SK-N-SH (cell line): ENCODE data around the gene KRT4. TPM values are rescaled to one million over a fixed set of nuclear protein-coding genes. Genes with fewer than 3 reads are reported as not detected.

ENCODE experiments used
- CTCF ChIA-PET: fragments of 300-600, 350-600 bp; formaldehyde crosslinking; extraction: SDS; loops from one replicate; lab custom pipeline; 2021; lab: Yijun Ruan, JAX
- POLR2A ChIA-PET: fragments of 350-600 bp; sonication (Branson Sonifier 250); formaldehyde crosslinking; extraction: SDS; loops from one replicate; lab custom pipeline; 2020; ENCODE audit warnings: antibody characterized with exemption, inconsistent platforms; lab: Yijun Ruan, JAX
- DNase-seq: peaks from one replicate; pipeline ENCODE4 v3.0.0; 2012
- H2AFZ ChIP-seq: fragments of 200-600 bp; sonication (generic); 2 replicates; pipeline ENCODE4 v1.8.1; 2016; ENCODE audit warnings: antibody characterized with exemption, mild to moderate bottlenecking, low read depth
- H3F3A ChIP-seq: fragments of 200-600 bp; sonication (generic); replicated peaks from 2 replicates; pipeline ENCODE3; 2016; ENCODE audit warnings: antibody characterized with exemption, mild to moderate bottlenecking; ENCODE audit not compliant: insufficient read depth
- H3K27ac ChIP-seq, 2 experiments: fragments of 200-500 bp in 1 of 2; fragments of 200-600 bp in 1 of 2; sonication (Bioruptor generic) in 1 of 2; sonication (generic), shearing (Covaris generic) in 1 of 2; 2 replicates each; pipeline versions ENCODE4 v1.5.1 to v1.6.1; 2014 to 2016; ENCODE audit warnings: low read depth in 2 of 2, inconsistent platforms in 1 of 2, low read length in 1 of 2, mild to moderate bottlenecking in 1 of 2, mixed read lengths in 1 of 2
- H3K27me3 ChIP-seq: fragments of 200-600 bp; sonication (generic), shearing (Covaris generic); 2 replicates; pipeline ENCODE4 v1.6.1; 2016; ENCODE audit warnings: mixed run types; ENCODE audit not compliant: insufficient read depth
- H3K36me3 ChIP-seq, 2 experiments: fragments of 200-500 bp in 1 of 2; fragments of 200-600 bp in 1 of 2; sonication (Bioruptor generic) in 1 of 2; sonication (generic) in 1 of 2; replicated peaks in 1 of 2; 2 replicates each; pipeline versions ENCODE3 to v1.5.1; 2014 to 2016; ENCODE audit warnings: low read length in 1 of 2, mild to moderate bottlenecking in 1 of 2; ENCODE audit not compliant: insufficient read depth in 2 of 2, control insufficient read depth in 1 of 2
- H3K4me1 ChIP-seq, 2 experiments: fragments of 200-500 bp in 1 of 2; fragments of 200-600 bp in 1 of 2; sonication (Bioruptor generic) in 1 of 2; sonication (generic), shearing (Covaris generic) in 1 of 2; 2 replicates each; pipeline versions ENCODE4 v1.5.1 to v1.6.1; 2014 to 2016; ENCODE audit warnings: low read depth in 1 of 2, low read length in 1 of 2, mixed run types in 1 of 2; ENCODE audit not compliant: insufficient read depth in 2 of 2, control insufficient read depth in 1 of 2
- H3K4me2 ChIP-seq: fragments of 200-600 bp; sonication (generic), shearing (Covaris generic); 2 replicates; pipeline ENCODE4 v1.6.1; 2017; ENCODE audit warnings: mixed run types
- H3K4me3 ChIP-seq, 2 experiments: fragments of 200-500 bp in 1 of 2; fragments of 200-600 bp in 1 of 2; sonication (Bioruptor generic) in 1 of 2; sonication (generic), shearing (Covaris generic) in 1 of 2; 2 replicates each; pipeline versions ENCODE4 v1.5.1 to v1.8.1; 2014 to 2016; ENCODE audit warnings: low read depth in 2 of 2, inconsistent platforms in 1 of 2, low read length in 1 of 2, mild to moderate bottlenecking in 1 of 2, mixed read lengths in 1 of 2, moderate library complexity in 1 of 2
- H3K79me2 ChIP-seq: fragments of 200-600 bp; sonication (generic); 2 replicates; pipeline ENCODE4 v1.8.1; 2017; ENCODE audit warnings: mild to moderate bottlenecking; ENCODE audit not compliant: insufficient read depth
- H3K9ac ChIP-seq: fragments of 200-600 bp; sonication (generic); 2 replicates; pipeline ENCODE4 v1.6.1; 2017; ENCODE audit warnings: mixed run types
- H3K9me2 ChIP-seq: fragments of 200-600 bp; sonication (generic); 2 replicates; pipeline ENCODE4 v1.6.1; 2017; ENCODE audit warnings: mixed run types
- H3K9me3 ChIP-seq: fragments of 200-600 bp; sonication (generic); 2 replicates; pipeline ENCODE4 v1.6.1; 2017; ENCODE audit warnings: mixed run types, mild to moderate bottlenecking, moderate library complexity
- H4K20me1 ChIP-seq: fragments of 200-600 bp; sonication (generic); 2 replicates; pipeline ENCODE4 v1.6.1; 2017; ENCODE audit warnings: mild to moderate bottlenecking, mixed run types; ENCODE audit not compliant: insufficient read depth
- ELF1 ChIP-seq: IDR thresholded peaks from 2 replicates; pipeline ENCODE4 v1.4.0; 2012
- EP300 ChIP-seq, 2 experiments: IDR thresholded peaks; 2 replicates each; pipeline versions ENCODE4 v1.4.0 to v1.6.1; 2012; ENCODE audit warnings: borderline replicate concordance in 1 of 2, low read depth in 1 of 2, low read length in 1 of 2
- FOXJ3 ChIP-seq: sonication (generic); formaldehyde crosslinking; IDR thresholded peaks from 2 replicates; pipeline ENCODE4 v1.5.1; 2020; ENCODE audit warnings: mild to moderate bottlenecking, missing genetic modification reagents
- MEF2A ChIP-seq: IDR thresholded peaks from 2 replicates; pipeline ENCODE4 v1.4.0; 2012; ENCODE audit warnings: low read depth, borderline replicate concordance
- MXI1 ChIP-seq: IDR thresholded peaks from 2 replicates; pipeline ENCODE4 v1.6.1; 2012; ENCODE audit warnings: mild to moderate bottlenecking, low read depth, low read length, improper control_type of control experiment
- POLR2AphosphoS5 ChIP-seq: IDR thresholded peaks from 2 replicates; pipeline ENCODE4 v1.6.1; 2012; ENCODE audit warnings: low read depth, low read length
- RAD21 ChIP-seq: IDR thresholded peaks from 2 replicates; pipeline ENCODE4 v1.6.1; 2012; ENCODE audit warnings: mild to moderate bottlenecking, low read length
- RFX5 ChIP-seq: IDR thresholded peaks from 2 replicates; pipeline ENCODE4 v1.6.1; 2012; ENCODE audit warnings: mild to moderate bottlenecking, improper control_type of control experiment, low read length
- RXRA ChIP-seq: IDR thresholded peaks from 2 replicates; pipeline ENCODE4 v1.4.0; 2012; ENCODE audit warnings: low read depth, mild to moderate bottlenecking, borderline replicate concordance
- TAF1 ChIP-seq: IDR thresholded peaks from 2 replicates; pipeline ENCODE4 v1.6.1; 2012; ENCODE audit warnings: low read depth, mild to moderate bottlenecking, low read length, moderate library complexity, borderline replicate concordance
- TEAD4 ChIP-seq: IDR thresholded peaks from 2 replicates; pipeline ENCODE4 v1.4.0; 2012; ENCODE audit warnings: mild to moderate bottlenecking, borderline replicate concordance; ENCODE audit not compliant: insufficient read depth
- WGBS: methylation state at CpG from one replicate; pipeline ENCODE4 v1.1.6; 2017; ENCODE audit warnings: low lambda C conversion rate; 5-methylcytosine and 5-hydroxymethylcytosine counted together
- polyA plus RNA-seq, 3 experiments: library from polyadenylated mRNA; depleted of rRNA; stranded (reverse); fragments of >200 nt; gene quantifications; 2 replicates each; pipeline ENCODE4 v1.2.3, GENCODE V29; 2012
- TF ChIP-seq, protein P1 (sequence below): IDR thresholded peaks from 2 replicates; pipeline ENCODE4 v1.4.0; 2012; ENCODE audit warnings: low read depth

Gene KRT4
- polyA plus RNA-seq, 1 of the 3 experiments (the other 2 are of a cell fraction) = not detected

DNA sequence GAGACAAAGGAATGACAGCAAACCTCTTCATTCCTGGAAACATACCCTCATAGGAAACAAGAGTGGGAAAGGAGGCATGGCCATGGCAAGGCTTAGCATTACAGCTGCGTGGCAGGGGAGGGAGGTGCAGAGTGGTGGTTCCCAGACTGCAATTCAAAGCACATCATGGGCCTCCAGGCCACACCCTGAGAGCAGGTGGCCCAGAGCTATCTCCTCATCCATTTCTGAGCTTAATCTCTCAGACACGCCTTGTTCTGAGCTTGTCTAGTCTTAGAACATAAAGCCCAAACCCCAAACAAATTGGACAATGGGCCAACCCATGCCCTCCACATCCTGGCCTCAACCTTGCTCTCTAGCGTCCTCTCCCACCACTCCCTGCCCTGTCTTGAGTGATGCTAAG lies 12.1 kb downstream of the KRT4 start:
- Histone ChIP-seq H2AFZ (no peak overlapping the region), H3K4me3 (no peak overlapping the region), H3F3A (peaks cover 3% of the 10 kb centered on the region), H3K27ac (no peak overlapping the region), H3K9me2 (no peaks in the 10 kb centered on the region), H3K4me1 (no peaks in the 10 kb centered on the region), H3K36me3 (no peaks in the 10 kb centered on the region), H3K79me2 (no peaks in the 10 kb centered on the region), H3K9ac (no peak overlapping the region), H3K4me2 (no peak overlapping the region), H3K9me3 (no peaks in the 10 kb centered on the region), H3K27me3 (peaks cover 8% of the 10 kb centered on the region; the same call in 1 of the 2 replicates), H4K20me1 (no peaks in the 10 kb centered on the region)
- no peak for DNase-seq
- CTCF ChIA-PET = interaction anchor here (0.6 kb wide), 1 partner anchor 57 kb away, joined by 3 read pairs; no protein-coding TSS in a partner anchor
- WGBS = 10% methylated on average over 3 of the region's 3 CpGs
- POLR2A ChIA-PET = no interaction called here
- no peak for TF ChIP-seq RXRA
- no peak for TF ChIP-seq MXI1
- no peak for TF ChIP-seq MEF2A
- no peak for TF ChIP-seq TAF1
- no peak for TF ChIP-seq RFX5
- no peak for TF ChIP-seq POLR2AphosphoS5
- TF ChIP-seq FOXJ3 (CRISPR knock-in tag) = no peak

DNA sequence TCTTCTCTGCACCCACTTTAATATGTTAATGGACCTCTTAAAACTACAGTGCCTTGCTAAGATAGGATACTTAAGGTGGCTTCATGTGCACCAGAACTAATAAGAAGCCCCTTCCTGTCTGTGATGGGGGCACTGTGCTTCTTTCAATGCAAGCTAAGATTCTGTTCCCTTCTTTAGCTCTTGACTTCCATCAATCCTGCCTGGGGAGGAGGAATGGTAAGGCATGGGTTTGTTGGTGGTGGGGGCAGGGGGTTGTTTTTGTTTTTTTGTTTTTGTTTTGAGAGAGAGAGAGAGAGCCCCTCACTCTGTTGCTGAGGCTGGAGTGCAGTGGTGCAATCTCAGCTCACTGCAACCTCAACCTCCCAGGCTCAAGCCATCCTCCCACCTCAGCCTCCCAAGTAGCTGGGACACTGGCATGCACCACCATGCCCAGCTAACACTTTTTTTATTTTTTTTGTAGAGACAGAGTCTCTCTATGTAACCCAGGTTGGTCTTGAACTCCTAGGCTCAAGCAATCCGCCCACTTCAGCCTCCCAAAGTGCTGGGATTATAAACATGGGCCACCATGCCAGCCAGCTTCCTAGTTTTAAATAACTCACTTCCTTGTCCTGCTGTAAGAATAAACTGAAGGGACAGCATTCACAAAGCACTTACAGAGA lies 13.5 kb downstream of the KRT4 start:
- Histone ChIP-seq H3K27ac (no peak overlapping the region), H3F3A (peaks cover 3% of the 10 kb centered on the region), H3K4me3 (no peak overlapping the region), H3K79me2 (no peaks in the 10 kb centered on the region), H2AFZ (no peak overlapping the region)
- DNase-seq = no peak
- POLR2A ChIA-PET = no interaction called here
- TF ChIP-seq FOXJ3 (CRISPR knock-in tag) = no peak
- no peak for TF ChIP-seq EP300 (IDR thresholded peaks at IDR 0.05; ENCODE audit: borderline replicate concordance in 1 of 2, low read depth in 1 of 2, low read length in 1 of 2)
- TF ChIP-seq, protein P1, sequence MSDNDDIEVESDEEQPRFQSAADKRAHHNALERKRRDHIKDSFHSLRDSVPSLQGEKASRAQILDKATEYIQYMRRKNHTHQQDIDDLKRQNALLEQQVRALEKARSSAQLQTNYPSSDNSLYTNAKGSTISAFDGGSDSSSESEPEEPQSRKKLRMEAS = no peak
- no peak for TF ChIP-seq RAD21
- no peak for TF ChIP-seq ELF1
- no peak for TF ChIP-seq RXRA
- no peak for TF ChIP-seq TEAD4
- no peak for TF ChIP-seq MXI1
- TF ChIP-seq, all 33 proteins: peak for 0
- CTCF ChIA-PET = interaction anchor here (1.4 kb wide), 1 partner anchor 79 kb away, joined by 5 read pairs; no protein-coding TSS in a partner anchor
- Histone ChIP-seq H3K36me3 (no peaks in the 10 kb centered on the region), H3K4me1 (no peaks in the 10 kb centered on the region), H3K4me2 (no peak overlapping the region; the same call in 1 of the 2 replicates), H3K9me3 (no peaks in the 10 kb centered on the region), H3K27me3 (peaks cover 8% of the 10 kb centered on the region; the same call in 1 of the 2 replicates), H4K20me1 (no peaks in the 10 kb centered on the region), H3K9me2 (no peaks in the 10 kb centered on the region), H3K9ac (no peak overlapping the region)
- 26% methylated on average over 1 of the region's 1 CpG for WGBS
